SJCRH30 (cell line): ENCODE results near the gene EIF2B5. TPM values are rescaled to one million over a fixed set of nuclear protein-coding genes. Genes with fewer than 3 reads are reported as not detected.
A peak's percentile ranks its signal among the peaks of the same experiment; 100 is the strongest.

Experiments
- DNase-seq, 2 experiments: peaks; one replicate each; pipeline ENCODE4 v3.0.0-alpha.2; 2015 to 2020
- H3K27ac ChIP-seq: fragments of 250-450 bp; sonication (Bioruptor Pico); 2 replicates; pipeline ENCODE4 v1.5.1; 2020; ENCODE audit warnings: mild to moderate bottlenecking, moderate library complexity
- H3K27me3 ChIP-seq: fragments of 250-450 bp; sonication (Bioruptor Pico); 2 replicates; pipeline ENCODE4 v1.5.1; 2020; ENCODE audit warnings: mild to moderate bottlenecking, moderate library complexity
- H3K36me3 ChIP-seq: fragments of 250-450 bp; sonication (Bioruptor Pico); 2 replicates; pipeline ENCODE4 v1.5.1; 2020; ENCODE audit warnings: mild to moderate bottlenecking, moderate library complexity
- H3K4me1 ChIP-seq: fragments of 250-450 bp; sonication (Bioruptor Pico); 2 replicates; pipeline ENCODE4 v1.5.1; 2020; ENCODE audit warnings: mild to moderate bottlenecking, moderate library complexity
- H3K4me3 ChIP-seq: fragments of 250-450 bp; sonication (Bioruptor Pico); 2 replicates; pipeline ENCODE4 v1.5.1; 2020; ENCODE audit warnings: mild to moderate bottlenecking, moderate library complexity
- H3K9me3 ChIP-seq: fragments of 250-450 bp; sonication (Bioruptor Pico); replicated peaks from 2 replicates; pipeline ENCODE4 v1.5.1; 2020; ENCODE audit warnings: mild to moderate bottlenecking, moderate library complexity
- total RNA-seq: library from RNA; depleted of rRNA; stranded (reverse); fragments of >200 nt; shearing (Covaris generic); gene quantifications from 2 replicates; pipeline ENCODE4 v1.2.3, GENCODE V29; 2014

The EIF2B5 gene
- total RNA-seq, 1 experiment from 2014 or later, result 43.0 TPM

DNA sequence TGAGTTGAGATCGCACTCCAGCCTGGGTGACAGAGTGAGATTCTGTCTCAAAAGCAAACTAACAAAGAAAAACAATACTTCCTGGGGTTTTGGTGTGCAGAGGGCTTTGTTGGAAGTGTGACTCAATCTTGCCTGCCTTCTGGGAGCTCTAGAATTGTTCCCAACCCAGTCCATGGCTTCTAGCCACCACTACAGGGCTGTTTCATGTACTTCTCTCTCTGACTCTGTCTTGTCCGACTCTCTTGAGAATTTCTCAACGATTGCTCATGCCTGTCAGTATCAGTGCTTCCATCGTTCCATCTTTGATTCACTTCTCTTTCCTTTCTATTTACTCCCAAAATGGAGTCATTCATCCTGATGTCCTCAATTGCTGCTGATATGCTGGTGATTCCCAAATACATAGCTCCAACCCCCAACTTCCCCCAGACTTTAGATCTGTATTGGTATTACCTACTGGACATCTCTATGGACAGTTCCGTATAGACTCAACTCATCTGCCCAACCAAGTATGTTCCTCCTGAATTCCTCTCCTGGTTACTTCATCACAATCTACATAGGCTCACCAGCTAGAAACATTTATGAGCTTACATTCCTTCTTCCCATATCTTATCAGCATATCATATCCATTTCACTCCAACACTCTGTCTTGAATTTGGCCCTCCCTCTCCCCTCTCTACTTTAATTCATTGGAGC, 37.7 kb downstream of the EIF2B5 start:
- H3K4me3 ChIP-seq, result no peak overlapping the region
- no peak for DNase-seq
- H3K27ac ChIP-seq, result no peak overlapping the region
- H3K36me3 ChIP-seq, result peaks cover 39% of the 10 kb centered on the region
- H3K4me1 ChIP-seq, result peaks cover 11% of the 10 kb centered on the region
- H3K9me3 ChIP-seq, result no peaks in the 10 kb centered on the region
- H3K27me3 ChIP-seq, result no peaks in the 10 kb centered on the region

DNA sequence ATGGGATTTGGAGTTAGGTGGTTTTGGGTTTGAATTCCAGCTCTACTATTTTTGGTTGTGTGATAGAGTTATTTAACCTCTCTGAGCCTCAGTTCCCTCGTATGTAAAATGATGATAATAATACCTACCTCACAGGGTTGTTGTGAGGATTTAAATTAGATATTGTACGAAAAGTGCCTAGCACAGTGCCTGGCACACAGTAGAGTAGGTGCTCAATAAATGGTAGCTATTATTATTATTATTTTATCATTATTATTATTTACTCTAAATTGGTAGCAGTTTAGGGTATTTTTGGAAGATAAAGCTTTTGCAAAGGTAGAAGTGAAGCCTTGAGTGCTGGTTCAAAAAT, 38.2 kb downstream of the EIF2B5 start:
- Histone ChIP-seq H3K4me3 (no peak overlapping the region), H3K27me3 (no peaks in the 10 kb centered on the region), H3K36me3 (peaks cover 38% of the 10 kb centered on the region), H3K27ac (no peak overlapping the region), H3K4me1 (peaks cover 11% of the 10 kb centered on the region), H3K9me3 (no peaks in the 10 kb centered on the region)
- no peak for DNase-seq

DNA sequence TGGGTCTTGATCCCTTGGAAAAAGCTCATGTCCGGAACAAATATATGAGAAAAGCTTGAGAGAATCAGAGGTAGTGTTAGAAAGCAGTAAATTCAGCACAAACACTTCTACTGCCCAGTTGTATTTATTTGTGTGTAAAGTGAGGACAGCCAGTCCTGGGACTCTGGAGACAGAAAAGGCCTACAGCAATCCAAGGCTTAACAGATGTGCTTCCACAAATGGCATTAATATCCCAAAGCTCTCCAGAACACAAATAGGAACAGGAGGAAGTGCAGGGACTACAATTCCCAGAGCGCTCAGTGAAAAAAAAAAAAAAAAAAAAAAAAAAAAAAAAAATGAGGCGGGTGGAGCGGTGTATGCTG, 39.1 kb downstream of the EIF2B5 start:
- H3K4me3 ChIP-seq, result peak overlapping the region; percentile 24; the same call in 1 of the 2 replicates
- DNase-seq, result no peak
- no peaks in the 10 kb centered on the region for H3K27me3 ChIP-seq
- no peak overlapping the region for H3K27ac ChIP-seq
- peaks cover 11% of the 10 kb centered on the region for H3K4me1 ChIP-seq
- H3K36me3 ChIP-seq, result peaks cover 40% of the 10 kb centered on the region
- H3K9me3 ChIP-seq, result no peaks in the 10 kb centered on the region

DNA sequence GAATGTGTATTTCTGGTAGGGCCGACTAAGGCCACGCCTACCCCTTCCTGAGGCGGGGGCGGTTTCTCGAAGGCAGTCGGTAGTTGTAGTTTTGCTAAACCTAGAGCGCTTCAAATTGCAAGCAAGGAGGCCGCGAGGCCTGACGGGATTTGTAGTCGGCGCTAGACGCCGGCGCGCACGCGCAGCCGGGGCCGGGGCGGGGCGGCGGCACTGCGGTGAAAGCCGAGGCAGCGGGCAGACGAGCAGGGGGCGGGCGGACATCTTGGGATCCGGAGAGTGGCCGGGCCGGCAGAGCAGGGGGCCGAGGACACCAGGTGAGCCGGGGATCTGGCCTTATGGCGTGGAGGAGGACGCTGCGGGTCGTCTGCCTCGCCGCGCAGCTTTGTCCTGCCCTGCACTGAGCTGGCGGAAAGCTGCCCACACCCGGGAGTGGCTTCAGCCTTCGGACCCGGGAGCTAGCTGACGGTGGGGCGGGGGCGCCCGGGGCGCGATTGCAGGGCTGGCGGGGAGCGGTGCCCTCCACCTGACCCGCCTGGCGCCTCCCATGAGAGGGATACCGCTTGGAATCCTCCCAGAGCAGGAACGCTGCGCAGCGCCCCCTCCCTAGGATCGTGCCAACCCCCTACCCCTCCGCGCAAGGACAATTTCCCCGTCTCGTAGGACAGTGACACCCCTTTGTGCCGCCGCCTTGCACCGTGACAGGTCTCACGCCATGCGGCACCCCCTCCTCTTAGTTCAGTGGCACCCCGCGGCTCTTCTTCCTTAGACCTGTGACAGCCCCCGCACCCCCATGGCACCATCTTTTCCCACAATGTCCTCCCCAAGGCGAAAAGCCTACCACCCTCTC, 39.7 kb downstream of the EIF2B5 start, which contains the start of gene AP2M1:
Gene AP2M1 (plus strand): TSS at position 210 of the 847 bp plus-strand sequence. CDS start 2,139 bp downstream, outside the sequence.
- peak within 1 kb of the TSS; percentile 55 for H3K27ac ChIP-seq
- DNase-seq, result peak; percentile 97 to 98
- no peaks in the 10 kb centered on the region for H3K9me3 ChIP-seq
- no peaks in the 10 kb centered on the region for H3K27me3 ChIP-seq
- peaks cover 11% of the 10 kb centered on the region for H3K4me1 ChIP-seq
- peak within 1 kb of the TSS; percentile 86 for H3K4me3 ChIP-seq
- H3K36me3 ChIP-seq, result peaks cover 38% of the 10 kb centered on the region

DNA sequence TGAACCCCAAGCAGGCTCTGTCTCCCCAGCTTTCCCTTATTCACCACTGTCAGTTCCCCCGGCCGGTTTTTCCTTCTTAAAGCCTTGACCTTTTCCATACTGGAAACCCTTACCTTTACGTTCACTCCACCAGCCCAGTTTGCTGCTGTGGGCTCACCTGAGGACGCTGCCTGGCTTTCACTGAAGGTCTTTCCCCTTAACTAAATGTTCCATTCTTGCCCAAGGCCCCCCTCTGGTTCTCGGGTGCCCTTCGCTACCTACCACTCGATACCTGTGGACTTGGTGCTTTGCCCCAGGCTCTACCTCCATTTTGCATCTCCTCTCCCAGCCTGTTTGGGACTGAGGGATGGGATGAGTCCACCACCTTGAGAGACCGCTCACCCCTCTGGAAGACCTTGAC, 40.3 kb downstream of the EIF2B5 start:
- H3K27ac ChIP-seq, result peak overlapping the region; percentile 55; the same call in 1 of the 2 replicates
- peaks cover 44% of the 10 kb centered on the region for H3K36me3 ChIP-seq
- DNase-seq, result no peak
- no peaks in the 10 kb centered on the region for H3K9me3 ChIP-seq
- H3K27me3 ChIP-seq, result no peaks in the 10 kb centered on the region
- H3K4me1 ChIP-seq, result peaks cover 11% of the 10 kb centered on the region
- peak overlapping the region; percentile 86 for H3K4me3 ChIP-seq

DNA sequence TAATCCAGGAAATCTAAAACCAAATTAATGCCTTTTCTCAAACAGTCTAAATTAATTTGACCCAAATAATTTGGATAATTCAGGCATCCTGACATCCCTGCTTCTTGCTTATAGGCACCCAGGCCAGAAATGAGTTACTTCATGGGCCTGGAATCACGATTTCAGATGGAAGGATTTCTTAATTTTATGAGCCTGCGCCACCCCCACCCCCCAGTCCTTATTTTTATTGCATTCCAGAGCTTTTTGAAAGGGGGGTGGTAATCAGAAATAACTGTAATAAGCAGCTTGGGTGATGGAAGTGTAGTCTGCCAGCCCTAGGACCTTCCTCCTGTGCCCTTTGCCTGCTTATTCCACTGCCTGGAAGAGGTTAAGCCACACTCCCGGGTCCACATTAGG, 40.8 kb downstream of the EIF2B5 start:
- Histone ChIP-seq H3K27ac (peak overlapping the region; percentile 53), H3K4me1 (peaks cover 11% of the 10 kb centered on the region), H3K9me3 (no peaks in the 10 kb centered on the region), H3K4me3 (peak overlapping the region; percentile 86), H3K27me3 (no peaks in the 10 kb centered on the region), H3K36me3 (peaks cover 41% of the 10 kb centered on the region)
- no peak for DNase-seq

DNA sequence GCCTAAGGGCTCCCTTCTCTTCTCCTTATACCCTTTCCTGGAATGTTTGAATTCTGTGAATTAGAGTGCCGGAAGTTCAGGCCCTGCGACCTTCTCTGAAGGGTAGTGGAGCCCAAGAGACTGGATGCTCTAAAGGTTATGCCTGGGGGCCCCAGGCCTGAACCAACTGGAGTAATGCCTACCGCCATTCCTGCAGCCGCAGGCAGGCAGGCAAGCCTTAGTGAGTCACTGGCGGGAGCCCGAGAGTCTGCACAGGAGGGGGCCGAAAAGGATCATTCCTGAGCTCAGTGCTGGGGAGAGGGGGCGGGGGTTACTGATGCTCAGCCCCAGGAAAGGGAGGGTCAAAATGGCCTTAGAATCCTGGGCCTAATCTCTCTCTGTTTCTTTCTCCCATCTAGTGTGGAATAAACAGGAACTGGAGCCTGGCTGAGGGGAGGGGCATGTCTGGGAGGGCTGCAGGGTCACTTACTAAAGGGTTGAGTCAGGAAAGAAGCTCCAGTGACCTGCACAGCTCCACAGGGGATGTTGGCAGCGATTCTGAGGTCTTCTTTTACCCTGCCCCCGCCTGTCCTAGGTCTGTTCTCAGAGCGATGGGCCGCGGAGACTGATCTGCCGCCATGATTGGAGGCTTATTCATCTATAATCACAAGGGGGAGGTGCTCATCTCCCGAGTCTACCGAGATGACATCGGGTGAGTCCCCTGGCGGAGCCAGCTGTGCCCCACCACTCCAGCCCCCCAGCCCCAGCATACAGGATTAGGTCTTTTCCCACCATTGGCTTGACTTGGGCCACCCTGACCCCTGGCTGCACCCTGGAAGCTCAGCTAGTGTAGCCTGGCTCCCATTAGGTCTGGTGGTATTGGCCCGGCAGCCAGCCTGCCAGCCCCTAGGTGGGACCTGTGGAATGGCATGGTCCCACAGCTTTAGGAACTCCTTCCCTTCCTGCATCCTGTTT, 41.5 kb downstream of the EIF2B5 start:
- H3K9me3 ChIP-seq, result no peaks in the 10 kb centered on the region
- peak overlapping the region; percentile 53 for H3K27ac ChIP-seq
- peaks cover 11% of the 10 kb centered on the region for H3K4me1 ChIP-seq
- peak overlapping the region; percentile 86 for H3K4me3 ChIP-seq
- no peaks in the 10 kb centered on the region for H3K27me3 ChIP-seq
- peaks cover 42% of the 10 kb centered on the region for H3K36me3 ChIP-seq
- DNase-seq, result peak; percentile 84 to 87

DNA sequence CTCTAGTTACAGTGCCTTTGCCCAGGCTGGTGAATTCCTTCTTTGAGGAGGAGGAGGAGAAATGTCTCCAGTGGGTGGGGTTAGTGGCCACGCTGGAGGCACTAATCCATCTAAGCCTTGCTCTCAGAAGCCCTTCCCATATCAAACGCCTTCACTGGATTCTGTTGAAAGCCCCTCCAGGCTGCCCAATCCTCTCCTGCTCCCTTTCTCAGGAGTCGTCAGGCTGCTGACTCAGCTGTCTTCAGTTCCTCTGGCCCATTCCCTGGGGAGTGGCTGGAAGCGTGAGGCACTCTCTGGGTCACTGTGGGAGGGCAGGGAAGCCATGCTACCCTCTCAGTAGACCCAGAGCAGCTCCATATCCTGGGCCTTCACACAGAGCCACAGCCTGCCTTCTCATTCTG, 42.2 kb downstream of the EIF2B5 start:
- peaks cover 11% of the 10 kb centered on the region for H3K4me1 ChIP-seq

DNA sequence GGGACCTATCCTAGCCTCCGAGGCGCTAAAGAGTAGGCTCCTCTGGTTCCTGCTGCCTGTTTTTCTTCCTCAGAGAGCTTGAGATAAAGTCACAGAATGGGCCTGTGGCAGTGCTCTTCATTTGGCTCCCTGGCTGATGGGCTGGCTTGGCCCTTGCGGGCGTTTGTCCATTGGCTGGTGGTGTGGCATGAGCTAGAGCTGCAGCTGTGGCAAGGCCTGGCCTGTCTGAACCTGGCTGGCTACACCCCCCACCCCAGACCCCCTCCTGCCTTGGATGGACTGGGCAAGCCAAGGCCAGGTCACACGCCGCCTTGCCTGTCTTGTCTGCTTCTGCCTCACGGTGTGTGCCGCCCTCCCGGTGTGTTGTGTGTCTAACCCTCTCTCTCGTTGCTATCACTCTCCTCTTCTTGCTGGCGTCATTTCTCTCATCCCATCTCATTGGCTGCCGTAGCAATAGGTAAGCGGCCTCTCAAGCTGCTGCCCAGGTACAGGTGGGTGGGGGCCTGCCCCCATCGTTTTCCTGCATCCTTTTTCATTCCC, 42.7 kb downstream of the EIF2B5 start:
- Histone ChIP-seq H3K27me3 (no peaks in the 10 kb centered on the region), H3K27ac (no peak overlapping the region), H3K4me3 (no peak overlapping the region), H3K9me3 (no peaks in the 10 kb centered on the region), H3K36me3 (peaks cover 45% of the 10 kb centered on the region), H3K4me1 (peaks cover 11% of the 10 kb centered on the region)
- no peak for DNase-seq

More for the DNA sequence above, 42.2 kb downstream of the EIF2B5 start:
- H3K4me3 ChIP-seq, result no peak overlapping the region
- H3K27me3 ChIP-seq, result no peaks in the 10 kb centered on the region
- no peak overlapping the region for H3K27ac ChIP-seq
- no peak for DNase-seq
- H3K36me3 ChIP-seq, result peaks cover 40% of the 10 kb centered on the region
- no peaks in the 10 kb centered on the region for H3K9me3 ChIP-seq

DNA sequence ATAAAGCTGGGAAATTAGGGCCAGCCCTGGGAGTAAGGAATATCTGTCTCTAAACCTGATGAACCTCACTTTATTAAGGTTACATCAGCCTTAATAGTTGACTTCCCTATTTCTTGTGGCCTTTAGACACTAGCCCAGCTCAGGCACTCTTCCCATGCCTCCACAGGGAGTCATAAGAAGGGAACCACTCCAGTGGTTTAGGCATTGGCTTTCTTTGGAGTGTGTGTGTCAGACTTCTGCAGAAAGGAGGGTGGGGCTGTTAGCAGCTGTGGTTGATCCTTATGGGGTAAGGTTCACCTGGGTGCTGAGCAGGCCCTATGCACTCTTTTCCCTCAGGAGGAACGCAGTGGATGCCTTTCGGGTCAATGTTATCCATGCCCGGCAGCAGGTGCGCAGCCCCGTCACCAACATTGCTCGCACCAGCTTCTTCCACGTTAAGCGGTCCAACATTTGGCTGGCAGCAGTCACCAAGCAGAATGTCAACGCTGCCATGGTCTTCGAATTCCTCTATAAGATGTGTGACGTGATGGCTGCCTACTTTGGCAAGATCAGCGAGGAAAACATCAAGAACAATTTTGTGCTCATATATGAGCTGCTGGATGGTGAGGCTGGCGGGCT, 43.5 kb downstream of the EIF2B5 start:
- H3K4me1 ChIP-seq, result peaks cover 11% of the 10 kb centered on the region
- peaks cover 52% of the 10 kb centered on the region for H3K36me3 ChIP-seq
- H3K9me3 ChIP-seq, result no peaks in the 10 kb centered on the region
- H3K27me3 ChIP-seq, result no peaks in the 10 kb centered on the region
- no peak overlapping the region for H3K27ac ChIP-seq
- no peak for DNase-seq
- no peak overlapping the region for H3K4me3 ChIP-seq

DNA sequence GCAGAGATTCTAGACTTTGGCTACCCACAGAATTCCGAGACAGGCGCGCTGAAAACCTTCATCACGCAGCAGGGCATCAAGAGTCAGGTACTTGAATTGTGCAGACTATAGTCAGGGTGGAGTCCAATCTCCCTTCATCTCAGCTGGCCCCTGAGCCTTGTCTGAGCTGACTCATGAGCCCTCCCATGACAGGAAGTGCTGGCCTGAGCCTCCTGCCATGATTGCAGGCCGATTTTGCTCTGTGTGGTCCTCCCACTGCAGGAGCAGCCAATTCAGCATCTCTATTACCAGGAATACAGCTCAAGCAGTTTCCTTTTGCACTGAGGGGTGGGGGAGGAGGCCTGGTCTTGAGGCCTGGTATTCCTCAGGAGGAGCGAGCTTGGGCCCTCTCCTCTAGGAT, 45.0 kb downstream of the EIF2B5 start:
- H3K4me1 ChIP-seq, result peaks cover 19% of the 10 kb centered on the region
- DNase-seq, result no peak
- no peak overlapping the region for H3K27ac ChIP-seq
- H3K27me3 ChIP-seq, result no peaks in the 10 kb centered on the region
- no peaks in the 10 kb centered on the region for H3K9me3 ChIP-seq
- peaks cover 55% of the 10 kb centered on the region for H3K36me3 ChIP-seq
- H3K4me3 ChIP-seq, result no peak overlapping the region

DNA sequence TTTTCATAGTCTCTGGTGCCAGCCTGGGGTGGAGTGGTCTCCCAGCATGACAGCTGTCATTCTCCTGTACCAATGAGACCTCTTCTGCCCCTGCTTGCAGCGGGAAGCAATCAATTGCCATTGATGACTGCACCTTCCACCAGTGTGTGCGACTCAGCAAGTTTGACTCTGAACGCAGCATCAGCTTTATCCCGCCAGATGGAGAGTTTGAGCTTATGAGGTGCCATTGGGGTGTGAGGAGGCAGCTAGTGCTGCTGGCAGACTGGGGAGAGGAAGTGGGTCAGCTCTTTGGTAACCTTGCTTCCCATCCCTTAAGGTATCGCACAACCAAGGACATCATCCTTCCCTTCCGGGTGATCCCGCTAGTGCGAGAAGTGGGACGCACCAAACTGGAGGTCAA, 46.4 kb downstream of the EIF2B5 start:
- Histone ChIP-seq H3K4me1 (peaks cover 20% of the 10 kb centered on the region), H3K36me3 (peaks cover 55% of the 10 kb centered on the region), H3K4me3 (no peak overlapping the region), H3K27me3 (no peaks in the 10 kb centered on the region), H3K9me3 (no peaks in the 10 kb centered on the region), H3K27ac (no peak overlapping the region)
- no peak for DNase-seq

DNA sequence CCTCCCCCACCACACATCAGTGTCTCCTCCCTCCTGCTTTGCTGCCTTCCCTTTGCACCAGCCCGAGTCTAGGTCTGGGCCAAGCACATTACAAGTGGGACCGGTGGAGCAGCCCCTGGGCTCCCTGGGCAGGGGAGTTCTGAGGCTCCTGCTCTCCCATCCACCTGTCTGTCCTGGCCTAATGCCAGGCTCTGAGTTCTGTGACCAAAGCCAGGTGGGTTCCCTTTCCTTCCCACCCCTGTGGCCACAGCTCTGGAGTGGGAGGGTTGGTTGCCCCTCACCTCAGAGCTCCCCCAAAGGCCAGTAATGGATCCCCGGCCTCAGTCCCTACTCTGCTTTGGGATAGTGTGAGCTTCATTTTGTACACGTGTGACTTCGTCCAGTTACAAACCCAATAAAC, 48.5 kb downstream of the EIF2B5 start:
- no peaks in the 10 kb centered on the region for H3K27me3 ChIP-seq
- peaks cover 42% of the 10 kb centered on the region for H3K36me3 ChIP-seq
- peaks cover 18% of the 10 kb centered on the region for H3K4me1 ChIP-seq
- H3K9me3 ChIP-seq, result no peaks in the 10 kb centered on the region
- H3K27ac ChIP-seq, result no peak overlapping the region
- H3K4me3 ChIP-seq, result no peak overlapping the region
- no peak for DNase-seq
